ENCODE results near the gene TTLL8. TPM values are rescaled to one million over a fixed set of nuclear protein-coding genes. Genes with fewer than 3 reads are reported as not detected.
"Not testable (repeated sequence)": the region's sequence is repeated elsewhere in the genome, so short reads cannot be mapped to it uniquely, and the experiment has no call there.

Gene TTLL8
- total RNA-seq, 1 experiment from 2014 or later: not detected

DNA sequence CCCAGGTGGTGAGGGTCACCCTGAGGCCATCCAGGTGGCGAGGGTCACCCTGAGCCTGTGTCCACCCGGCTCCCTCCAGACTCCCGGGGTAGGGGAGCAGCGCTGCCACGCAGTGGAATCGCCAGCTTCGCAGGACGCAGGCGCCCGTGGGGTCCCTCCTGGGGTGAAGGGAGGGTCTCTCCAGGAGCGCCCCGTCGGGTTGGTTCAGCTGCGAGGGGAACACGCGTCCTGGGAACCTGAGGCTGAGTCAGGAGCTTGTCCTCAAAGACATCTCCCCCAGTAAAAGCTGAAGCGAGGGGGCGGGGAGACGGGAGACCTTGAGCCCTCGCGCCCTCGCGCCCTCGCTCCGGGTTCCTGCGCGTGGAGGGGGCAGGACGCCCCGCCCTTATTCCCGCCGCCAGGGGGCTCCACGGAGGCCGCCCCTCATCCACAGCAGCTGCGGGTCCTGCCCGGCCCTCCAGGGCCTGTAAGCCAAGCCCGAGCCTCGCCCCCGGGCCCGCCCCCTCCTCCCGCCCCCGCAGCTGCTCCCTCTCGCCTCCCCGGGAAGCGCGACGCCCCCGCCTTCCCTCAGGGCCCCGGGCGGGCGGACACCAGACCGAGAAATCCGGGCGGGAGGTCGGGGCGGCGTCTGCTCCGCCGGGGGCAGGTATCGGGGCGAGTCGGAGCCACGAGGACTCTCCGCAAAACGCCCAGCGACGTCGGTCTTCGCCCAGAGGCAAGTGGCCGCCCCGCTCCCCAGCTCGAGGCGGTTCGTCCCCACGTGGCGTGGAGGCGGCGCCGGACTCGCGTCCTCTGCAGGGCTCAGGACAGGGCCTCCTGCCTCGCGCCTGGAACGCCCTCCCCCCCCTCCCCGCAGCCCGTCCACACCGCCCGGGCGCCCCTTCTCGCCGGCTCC lies 74.7 kb downstream of the TTLL8 start:
- no peak overlapping the region for H3K56ac ChIP-seq (ENCODE audit: insufficient read length, low read depth, low read length)
- DNase-seq: peak; percentile 69
- no peak overlapping the region for H4K8ac ChIP-seq (replicated peaks; ENCODE audit: insufficient read length, low read depth, low read length)
- H2AFZ ChIP-seq (ENCODE audit: low read length): no peak overlapping the region
- H3K9me3 Mint-ChIP-seq: peaks cover 11 to 16% of the 10 kb centered on the region in 2 experiments
- H3K23me2 ChIP-seq (ENCODE audit: insufficient read length, low read depth, low read length, poor library complexity, severe bottlenecking): no peaks in the 10 kb centered on the region
- no peak overlapping the region for H3T11ph ChIP-seq (ENCODE audit: low read length)
- peaks cover 66% of the 10 kb centered on the region for H3K27me3 Mint-ChIP-seq (ENCODE audit: low read depth)
- H4K5ac ChIP-seq (ENCODE audit: insufficient read length, low read depth, low read length): no peak overlapping the region
- TF ChIP-seq, protein P1, sequence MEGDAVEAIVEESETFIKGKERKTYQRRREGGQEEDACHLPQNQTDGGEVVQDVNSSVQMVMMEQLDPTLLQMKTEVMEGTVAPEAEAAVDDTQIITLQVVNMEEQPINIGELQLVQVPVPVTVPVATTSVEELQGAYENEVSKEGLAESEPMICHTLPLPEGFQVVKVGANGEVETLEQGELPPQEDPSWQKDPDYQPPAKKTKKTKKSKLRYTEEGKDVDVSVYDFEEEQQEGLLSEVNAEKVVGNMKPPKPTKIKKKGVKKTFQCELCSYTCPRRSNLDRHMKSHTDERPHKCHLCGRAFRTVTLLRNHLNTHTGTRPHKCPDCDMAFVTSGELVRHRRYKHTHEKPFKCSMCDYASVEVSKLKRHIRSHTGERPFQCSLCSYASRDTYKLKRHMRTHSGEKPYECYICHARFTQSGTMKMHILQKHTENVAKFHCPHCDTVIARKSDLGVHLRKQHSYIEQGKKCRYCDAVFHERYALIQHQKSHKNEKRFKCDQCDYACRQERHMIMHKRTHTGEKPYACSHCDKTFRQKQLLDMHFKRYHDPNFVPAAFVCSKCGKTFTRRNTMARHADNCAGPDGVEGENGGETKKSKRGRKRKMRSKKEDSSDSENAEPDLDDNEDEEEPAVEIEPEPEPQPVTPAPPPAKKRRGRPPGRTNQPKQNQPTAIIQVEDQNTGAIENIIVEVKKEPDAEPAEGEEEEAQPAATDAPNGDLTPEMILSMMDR (conservative IDR thresholded peaks at IDR 0.05): peak; percentile 91
- no peak overlapping the region for H4K91ac ChIP-seq (ENCODE audit: insufficient read length, low read depth, low read length)
- no peak overlapping the region for H2BK20ac ChIP-seq (ENCODE audit: low read depth, low read length, poor library complexity, severe bottlenecking)
- H3K9ac ChIP-seq (ENCODE audit: extremely low read depth, insufficient read length, low read length): no peak overlapping the region
- peaks cover 0 to 8% (median 2%) of the 10 kb centered on the region in 3 experiments; a peak in 3 of 7 replicates for H3K36me3 Mint-ChIP-seq (ENCODE audit: insufficient read depth in 1 of 3, low read depth in 3 of 3)
- no peak overlapping the region for H2BK15ac ChIP-seq (ENCODE audit: low read depth, low read length)
- no peaks in the 10 kb centered on the region for H3K4me1 ChIP-seq (ENCODE audit: insufficient read depth, low read length)
- no CpG with 5 or more reads among the region's 90 CpGs for WGBS (ENCODE audit: extremely low coverage, insufficient read length, low lambda C conversion rate)
- H3K18ac ChIP-seq (ENCODE audit: insufficient read length, low read depth, low read length): no peak overlapping the region
- H3K27ac Mint-ChIP-seq: no peak overlapping the region
- H3K27ac ChIP-seq (ENCODE audit: insufficient read length, low read depth, low read length): no peak overlapping the region
- H3K27me3 ChIP-seq (ENCODE audit: insufficient read depth, low read length): peaks cover 2% of the 10 kb centered on the region; the same call in 1 of the 2 replicates
- H3K79me2 ChIP-seq (ENCODE audit: insufficient read depth, low read length): no peaks in the 10 kb centered on the region
- H3K4me1 Mint-ChIP-seq: peaks cover 0 to 3% of the 10 kb centered on the region in 2 experiments; a peak in 1 of 4 replicates
- no peak overlapping the region for H2BK5ac ChIP-seq (ENCODE audit: insufficient read length, low read length)
- H2AK5ac ChIP-seq (ENCODE audit: insufficient read length, low read length): no peak overlapping the region
- H3K79me1 ChIP-seq (ENCODE audit: insufficient read depth, low read depth, low read length, poor library complexity, severe bottlenecking): no peaks in the 10 kb centered on the region
- no peak overlapping the region for H3K4me3 Mint-ChIP-seq
- H4K20me1 ChIP-seq (ENCODE audit: control insufficient read depth, insufficient read depth, insufficient read length): no peaks in the 10 kb centered on the region
- no peaks in the 10 kb centered on the region for H3K9me3 ChIP-seq (ENCODE audit: control insufficient read depth, low read depth, low read length)
- no peak overlapping the region for H3K14ac ChIP-seq (ENCODE audit: insufficient read depth, low read length)
- H3K23ac ChIP-seq (ENCODE audit: insufficient read length, low read depth, low read length): no peak overlapping the region
- H3K4ac ChIP-seq (ENCODE audit: low read depth, low read length): no peak overlapping the region
- no peak overlapping the region for H2BK120ac ChIP-seq (ENCODE audit: low read depth, low read length, poor library complexity, severe bottlenecking)
- no peak overlapping the region for H2BK12ac ChIP-seq (ENCODE audit: insufficient read length, low read depth, low read length)
- peak overlapping the region; percentile 35 for H3K4me2 ChIP-seq (ENCODE audit: insufficient read depth, insufficient read length, low read length)

DNA sequence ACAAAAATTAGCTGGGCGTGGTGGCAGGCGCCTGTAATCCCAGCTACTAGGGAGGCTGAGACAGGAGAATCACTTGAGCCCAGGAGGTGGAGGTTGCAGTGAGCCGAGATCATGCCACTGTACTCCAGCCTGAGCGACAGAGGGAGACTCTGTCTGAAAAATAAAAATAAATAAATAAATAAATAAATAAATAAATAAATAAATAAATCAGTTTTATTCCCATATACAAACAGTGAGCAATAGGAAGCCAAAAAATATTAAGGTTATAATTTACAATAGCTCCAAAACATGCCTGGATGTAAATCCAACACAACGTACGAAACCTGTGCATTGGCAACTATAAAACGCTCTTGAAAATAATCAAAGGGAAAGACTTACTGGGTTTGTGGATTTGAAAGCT lies 76.3 kb downstream of the TTLL8 start:
- no CpG with 5 or more reads among the region's 7 CpGs for WGBS (ENCODE audit: extremely low coverage, insufficient read length, low lambda C conversion rate)
- H3K27me3 ChIP-seq (ENCODE audit: insufficient read depth, low read length); H3K4ac ChIP-seq (ENCODE audit: low read depth, low read length); H4K20me1 ChIP-seq (ENCODE audit: control insufficient read depth, insufficient read depth, insufficient read length); H3K18ac ChIP-seq (ENCODE audit: insufficient read length, low read depth, low read length); H3K4me1 Mint-ChIP-seq; H2BK15ac ChIP-seq (ENCODE audit: low read depth, low read length); DNase-seq; H3K9ac ChIP-seq (ENCODE audit: extremely low read depth, insufficient read length, low read length); H3K27ac Mint-ChIP-seq; H3T11ph ChIP-seq (ENCODE audit: low read length); H2BK20ac ChIP-seq (ENCODE audit: low read depth, low read length, poor library complexity, severe bottlenecking); H3K23me2 ChIP-seq (ENCODE audit: insufficient read length, low read depth, low read length, poor library complexity, severe bottlenecking); H3K79me2 ChIP-seq (ENCODE audit: insufficient read depth, low read length); H3K4me1 ChIP-seq (ENCODE audit: insufficient read depth, low read length); H3K4me2 ChIP-seq (ENCODE audit: insufficient read depth, insufficient read length, low read length); H3K79me1 ChIP-seq (ENCODE audit: insufficient read depth, low read depth, low read length, poor library complexity, severe bottlenecking); H4K5ac ChIP-seq (ENCODE audit: insufficient read length, low read depth, low read length); H2AK5ac ChIP-seq (ENCODE audit: insufficient read length, low read length); H3K27ac ChIP-seq (ENCODE audit: insufficient read length, low read depth, low read length); H3K4me3 Mint-ChIP-seq; H2BK120ac ChIP-seq (ENCODE audit: low read depth, low read length, poor library complexity, severe bottlenecking); H3K14ac ChIP-seq (ENCODE audit: insufficient read depth, low read length); H3K56ac ChIP-seq (ENCODE audit: insufficient read length, low read depth, low read length); H3K9me3 ChIP-seq (ENCODE audit: control insufficient read depth, low read depth, low read length); H2BK5ac ChIP-seq (ENCODE audit: insufficient read length, low read length); H3K23ac ChIP-seq (ENCODE audit: insufficient read length, low read depth, low read length); H4K8ac ChIP-seq (replicated peaks; ENCODE audit: insufficient read length, low read depth, low read length); H2BK12ac ChIP-seq (ENCODE audit: insufficient read length, low read depth, low read length); H3K36me3 Mint-ChIP-seq (ENCODE audit: insufficient read depth in 1 of 3, low read depth in 3 of 3); H2AFZ ChIP-seq (ENCODE audit: low read length); H4K91ac ChIP-seq (ENCODE audit: insufficient read length, low read depth, low read length): not testable (repeated sequence)
- Mint-ChIP-seq H3K9me3 (peaks cover 8 to 11% of the 10 kb centered on the region in 2 experiments), H3K27me3 (ENCODE audit: low read depth) (peaks cover 60% of the 10 kb centered on the region)
